Measurements from ENCODE around the gene HSP90AA1. TPM values are rescaled to one million over a fixed set of nuclear protein-coding genes. Genes with fewer than 3 reads are reported as not detected.

HSP90AA1 gene
- total and polyA plus RNA-seq, 2 experiments from 2014 or later: 1,401 to 2,107 TPM

GRCh38 chr14:102042699-102043098 is 44.1 kb downstream of the HSP90AA1 start:
- no peak for TF ChIP-seq ZNF331 (CRISPR knock-in tag; IDR thresholded peaks at IDR 0.05; ENCODE audit: low read depth)
- no peak for TF ChIP-seq ZNF462 (CRISPR knock-in tag; IDR thresholded peaks at IDR 0.05)
- TF ChIP-seq JUNB (IDR thresholded peaks at IDR 0.05; ENCODE audit: unreplicated experiment): no peak
- no peak for TF ChIP-seq CTCF (conservative IDR thresholded peaks at IDR 0.05; ENCODE audit: low read depth in 2 of 2)
- TF ChIP-seq, protein P1, sequence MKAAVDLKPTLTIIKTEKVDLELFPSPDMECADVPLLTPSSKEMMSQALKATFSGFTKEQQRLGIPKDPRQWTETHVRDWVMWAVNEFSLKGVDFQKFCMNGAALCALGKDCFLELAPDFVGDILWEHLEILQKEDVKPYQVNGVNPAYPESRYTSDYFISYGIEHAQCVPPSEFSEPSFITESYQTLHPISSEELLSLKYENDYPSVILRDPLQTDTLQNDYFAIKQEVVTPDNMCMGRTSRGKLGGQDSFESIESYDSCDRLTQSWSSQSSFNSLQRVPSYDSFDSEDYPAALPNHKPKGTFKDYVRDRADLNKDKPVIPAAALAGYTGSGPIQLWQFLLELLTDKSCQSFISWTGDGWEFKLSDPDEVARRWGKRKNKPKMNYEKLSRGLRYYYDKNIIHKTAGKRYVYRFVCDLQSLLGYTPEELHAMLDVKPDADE (IDR thresholded peaks at IDR 0.05): no peak
- peaks cover 2% of the 10 kb centered on the region; the same call in 1 of the 3 replicates for H3K4me1 Mint-ChIP-seq
- H3K27ac ChIP-seq (ENCODE audit: low read depth): no peak overlapping the region
- no peak overlapping the region for H2AFZ ChIP-seq
- peaks cover 80% of the 10 kb centered on the region for H3K36me3 Mint-ChIP-seq (ENCODE audit: low read depth)
- H4K20me1 ChIP-seq (replicated peaks; ENCODE audit: insufficient read depth): peaks cover 10% of the 10 kb centered on the region
- no peaks in the 10 kb centered on the region; the same call in 2 of the 3 replicates for H3K9me3 Mint-ChIP-seq
- ATAC-seq: no peak
- no peaks in the 10 kb centered on the region for H3K9me2 ChIP-seq (ENCODE audit: insufficient read depth)
- peaks cover 11% of the 10 kb centered on the region for H3K27me3 Mint-ChIP-seq (ENCODE audit: insufficient read depth, low read depth, poor library complexity)
- H3K36me3 ChIP-seq (ENCODE audit: insufficient read depth): peaks cover 50% of the 10 kb centered on the region
- H3K79me2 ChIP-seq (replicated peaks; ENCODE audit: insufficient read depth): no peaks in the 10 kb centered on the region
- no peak overlapping the region for H3K4me3 ChIP-seq
- no peaks in the 10 kb centered on the region for H3K4me1 ChIP-seq (ENCODE audit: insufficient read depth)
- H3K27me3 ChIP-seq (ENCODE audit: insufficient read depth): no peaks in the 10 kb centered on the region
- no peak overlapping the region for H3K4me2 ChIP-seq
- H3K27ac Mint-ChIP-seq: no peak overlapping the region
- 0 out of 2 replicates have a peak, but pooled peaks cover 7% of the 10 kb centered on the region for H3F3A ChIP-seq (replicated peaks; ENCODE audit: low read depth)
- H3K4me3 Mint-ChIP-seq: no peak overlapping the region
- DNase-seq (ENCODE audit: low spot score): no peak

Measured in GM23338 (cell line).